HL-60 (cell line): ENCODE data around the gene IMMP2L.

Experiments
- DNase-seq, 2 experiments: peaks; one replicate each; pipeline ENCODE4 v3.0.0-alpha.2; 2010 to 2020; ENCODE audit warnings: low read depth in 1 of 2, low spot score in 1 of 2
- H3K27ac ChIP-seq: fragments of 250-450 bp; sonication (Bioruptor Pico); replicated peaks from 2 replicates; pipeline ENCODE4 v1.5.1; 2020; ENCODE audit warnings: mild to moderate bottlenecking, moderate library complexity
- H3K27me3 ChIP-seq: fragments of 250-450 bp; sonication (Bioruptor Pico); 2 replicates; pipeline ENCODE4 v1.5.1; 2021; ENCODE audit warnings: mild to moderate bottlenecking, moderate library complexity; ENCODE audit not compliant: insufficient read depth, poor library complexity, severe bottlenecking
- H3K4me3 ChIP-seq: replicated peaks from 2 replicates; pipeline ENCODE4 v1.5.1; 2011; ENCODE audit warnings: mild to moderate bottlenecking, control low read depth, low read length; ENCODE audit not compliant: insufficient read depth
- CTCF ChIP-seq: IDR thresholded peaks from one replicate; pipeline ENCODE4 v1.5.1; 2011; ENCODE audit warnings: low read length, control low read depth, inconsistent platforms; ENCODE audit not compliant: insufficient read depth
- GABPA ChIP-seq: IDR thresholded peaks from 2 replicates; pipeline ENCODE4 v1.6.1; 2012; ENCODE audit warnings: low read depth
- POLR2AphosphoS5 ChIP-seq: IDR thresholded peaks from 2 replicates; pipeline ENCODE4 v1.6.1; 2012; ENCODE audit warnings: low read depth
- REST ChIP-seq: IDR thresholded peaks from 2 replicates; pipeline ENCODE4 v1.6.1; 2012; ENCODE audit warnings: low read depth; ENCODE audit not compliant: insufficient replicate concordance
- SPI1 ChIP-seq: IDR thresholded peaks from 2 replicates; pipeline ENCODE4 v1.6.1; 2012; ENCODE audit warnings: low read depth, mild to moderate bottlenecking, borderline replicate concordance

IMMP2L gene

GRCh38 chr7:110698576-110698975 is 863.7 kb downstream of the IMMP2L start:
- no peak for TF ChIP-seq SPI1
- TF ChIP-seq CTCF, result no peak
- no peak for TF ChIP-seq POLR2AphosphoS5
- TF ChIP-seq GABPA, result no peak
- no peak for TF ChIP-seq REST
- no peak for DNase-seq
- Histone ChIP-seq H3K27ac (no peak overlapping the region), H3K4me3 (no peak overlapping the region), H3K27me3 (no peaks in the 10 kb centered on the region)

GRCh38 chr7:110693344-110693743 is 868.9 kb downstream of the IMMP2L start:
- no peak for DNase-seq
- Histone ChIP-seq H3K27ac (no peak overlapping the region), H3K4me3 (no peak overlapping the region), H3K27me3 (no peaks in the 10 kb centered on the region)
- TF ChIP-seq CTCF (no peak), POLR2AphosphoS5 (no peak), GABPA (no peak), REST (no peak), SPI1 (no peak)

GRCh38 chr7:110688908-110689307 is 873.4 kb downstream of the IMMP2L start:
- TF ChIP-seq SPI1 (no peak), REST (no peak), GABPA (no peak), POLR2AphosphoS5 (no peak), CTCF (no peak)
- no peak for DNase-seq
- Histone ChIP-seq H3K4me3 (no peak overlapping the region), H3K27ac (no peak overlapping the region), H3K27me3 (no peaks in the 10 kb centered on the region)
